HG03066 (cell line): ENCODE measurements around the gene NEUROG1.
"Not testable (repeated sequence)": the region's sequence is repeated elsewhere in the genome, so short reads cannot be mapped to it uniquely, and the experiment has no call there.

ENCODE experiments used
- ATAC-seq: cut with Tn5 transposase; IDR thresholded peaks from one replicate; pipeline ENCODE4 v1.9.1; 2021; ENCODE audit warnings: low read depth; ENCODE audit not compliant: unreplicated experiment

NEUROG1 gene

GRCh38 chr5:135497971-135498636 is 37.7 kb downstream of the NEUROG1 start:
- ATAC-seq = no peak

- ATAC-seq = not testable (repeated sequence)
Observed at GRCh38 chr5:135495531-135495930, 40.2 kb downstream of the NEUROG1 start.

GRCh38 chr5:135494196-135494595 is 41.6 kb downstream of the NEUROG1 start:
- ATAC-seq = no peak

GRCh38 chr5:135493406-135494180 is 42.2 kb downstream of the NEUROG1 start:
- no peak for ATAC-seq

- no peak for ATAC-seq
Observed at GRCh38 chr5:135492319-135492626, 43.5 kb downstream of the NEUROG1 start.

GRCh38 chr5:135491552-135492318 is 44.0 kb downstream of the NEUROG1 start:
- ATAC-seq = no peak

GRCh38 chr5:135491038-135491551 is 44.7 kb downstream of the NEUROG1 start:
- no peak for ATAC-seq

- ATAC-seq = no peak
Observed at GRCh38 chr5:135490245-135491037, 45.3 kb downstream of the NEUROG1 start.

- ATAC-seq = no peak
Observed at GRCh38 chr5:135489466-135490244, 46.1 kb downstream of the NEUROG1 start.

- ATAC-seq = no peak
Observed at GRCh38 chr5:135488727-135489465, 46.9 kb downstream of the NEUROG1 start.

GRCh38 chr5:135487839-135488514 is 47.8 kb downstream of the NEUROG1 start:
- ATAC-seq = no peak

GRCh38 chr5:135487037-135487395 is 48.7 kb downstream of the NEUROG1 start:
- ATAC-seq = no peak

- no peak for ATAC-seq
Observed at GRCh38 chr5:135486131-135487036, 49.4 kb downstream of the NEUROG1 start.

- no peak for ATAC-seq
Observed at GRCh38 chr5:135484674-135485086, 51.1 kb downstream of the NEUROG1 start.
